RWPE2 (cell line): Measurements from ENCODE around the gene SNX6.
A peak's percentile ranks its signal among the peaks of the same experiment; 100 is the strongest.
"Not testable (repeated sequence)": the region's sequence is repeated elsewhere in the genome, so short reads cannot be mapped to it uniquely, and the experiment has no call there.

ENCODE experiments used
- ATAC-seq: fragments of 200-7000 bp; cut with Tn5 transposase; 3 replicates; pipeline ENCODE4 v1.9.1; 2021; ENCODE audit warnings: low read depth
- DNase-seq: peaks from one replicate; pipeline ENCODE4 v3.0.0-alpha.2; 2020; ENCODE audit warnings: low spot score
- H3K27ac ChIP-seq: fragments of 450-650 bp; 2 replicates; pipeline ENCODE4 v1.5.1; 2017; ENCODE audit warnings: mild to moderate bottlenecking; ENCODE audit not compliant: poor library complexity, severe bottlenecking
- H3K27me3 ChIP-seq: fragments of 250-450 bp; sonication (Bioruptor Pico); 2 replicates; pipeline ENCODE4 v1.5.1; 2021; ENCODE audit warnings: mild to moderate bottlenecking, moderate library complexity; ENCODE audit not compliant: insufficient read depth, poor library complexity, severe bottlenecking
- H3K36me3 ChIP-seq: fragments of 250-450 bp; sonication (Bioruptor Pico); 2 replicates; pipeline ENCODE4 v1.5.1; 2020; ENCODE audit warnings: low read depth, mild to moderate bottlenecking, moderate library complexity
- H3K4me1 ChIP-seq: fragments of 250-450 bp; sonication (Bioruptor Pico); 2 replicates; pipeline ENCODE4 v1.5.1; 2021; ENCODE audit warnings: mild to moderate bottlenecking, moderate library complexity; ENCODE audit not compliant: insufficient read depth, poor library complexity, severe bottlenecking
- H3K4me3 ChIP-seq: fragments of 250-450 bp; sonication (Bioruptor Pico); 2 replicates; pipeline ENCODE4 v1.5.1; 2021; ENCODE audit warnings: mild to moderate bottlenecking, moderate library complexity; ENCODE audit not compliant: severe bottlenecking
- H3K9me3 ChIP-seq: fragments of 250-450 bp; sonication (Bioruptor Pico); 2 replicates; pipeline ENCODE4 v1.5.1; 2021; ENCODE audit warnings: mild to moderate bottlenecking, moderate library complexity; ENCODE audit not compliant: severe bottlenecking
- CTCF ChIP-seq: fragments of 450-650 bp; IDR thresholded peaks from one replicate; pipeline ENCODE4 v1.5.1; 2017; ENCODE audit warnings: mild to moderate bottlenecking, moderate library complexity; ENCODE audit not compliant: poor library complexity, severe bottlenecking

Gene SNX6

GRCh38 chr14:34554540-34555250 is 75.3 kb downstream of the SNX6 start:
- no peaks in the 10 kb centered on the region for H3K36me3 ChIP-seq
- H3K4me3 ChIP-seq = no peak overlapping the region
- no peak for ATAC-seq
- no peak for TF ChIP-seq CTCF
- H3K27me3 ChIP-seq = no peaks in the 10 kb centered on the region
- DNase-seq = peak; percentile 41
- no peaks in the 10 kb centered on the region for H3K9me3 ChIP-seq
- no peaks in the 10 kb centered on the region for H3K4me1 ChIP-seq
- H3K27ac ChIP-seq = peak overlapping the region; percentile 17

GRCh38 chr14:34549276-34549966 is 80.5 kb downstream of the SNX6 start:
- H3K4me1 ChIP-seq, H3K27ac ChIP-seq, H3K36me3 ChIP-seq, ATAC-seq, H3K4me3 ChIP-seq, H3K9me3 ChIP-seq, H3K27me3 ChIP-seq: not testable (repeated sequence)
- DNase-seq = peak; percentile 47

GRCh38 chr14:34548472-34548981 is 81.4 kb downstream of the SNX6 start:
- Histone ChIP-seq H3K9me3 (no peaks in the 10 kb centered on the region), H3K36me3 (no peaks in the 10 kb centered on the region), H3K4me1 (no peaks in the 10 kb centered on the region), H3K27ac (no peak overlapping the region), H3K27me3 (no peaks in the 10 kb centered on the region), H3K4me3 (no peak overlapping the region)
- ATAC-seq (no peak), DNase-seq (peak; percentile 21)
- no peak for TF ChIP-seq CTCF

GRCh38 chr14:34547136-34547520 is 82.8 kb downstream of the SNX6 start:
- not testable (repeated sequence) for H3K27ac ChIP-seq

GRCh38 chr14:34546272-34547135 is 83.4 kb downstream of the SNX6 start:
- H3K27me3 ChIP-seq, H3K4me3 ChIP-seq, H3K4me1 ChIP-seq, H3K9me3 ChIP-seq, DNase-seq, H3K27ac ChIP-seq, H3K36me3 ChIP-seq: not testable (repeated sequence)
- peak; percentile 80 for ATAC-seq

More at GRCh38 chr14:34547136-34547520, 82.8 kb downstream of the SNX6 start:
- not testable (repeated sequence) for DNase-seq, H3K36me3 ChIP-seq, H3K9me3 ChIP-seq, H3K27me3 ChIP-seq, ATAC-seq, H3K4me1 ChIP-seq, H3K4me3 ChIP-seq

GRCh38 chr14:34540181-34541059 is 89.5 kb downstream of the SNX6 start:
- not testable (repeated sequence) for H3K27me3 ChIP-seq, ATAC-seq, DNase-seq, H3K9me3 ChIP-seq
- peaks cover 11% of the 10 kb centered on the region for H3K4me1 ChIP-seq
- peak overlapping the region; percentile 83 for H3K4me3 ChIP-seq
- H3K36me3 ChIP-seq = peaks cover 26% of the 10 kb centered on the region
- peak overlapping the region; percentile 42 for H3K27ac ChIP-seq
